HL-60 (cell line): Measurements from ENCODE around the gene SPI1.

Experiments
- DNase-seq, 2 experiments: peaks; one replicate each; pipeline ENCODE4 v3.0.0-alpha.2; 2010 to 2020; ENCODE audit warnings: low read depth in 1 of 2, low spot score in 1 of 2
- H3K27ac ChIP-seq: fragments of 250-450 bp; sonication (Bioruptor Pico); replicated peaks from 2 replicates; pipeline ENCODE4 v1.5.1; 2020; ENCODE audit warnings: mild to moderate bottlenecking, moderate library complexity
- H3K27me3 ChIP-seq: fragments of 250-450 bp; sonication (Bioruptor Pico); 2 replicates; pipeline ENCODE4 v1.5.1; 2021; ENCODE audit warnings: mild to moderate bottlenecking, moderate library complexity; ENCODE audit not compliant: insufficient read depth, poor library complexity, severe bottlenecking
- H3K4me3 ChIP-seq: replicated peaks from 2 replicates; pipeline ENCODE4 v1.5.1; 2011; ENCODE audit warnings: mild to moderate bottlenecking, control low read depth, low read length; ENCODE audit not compliant: insufficient read depth
- GABPA ChIP-seq: IDR thresholded peaks from 2 replicates; pipeline ENCODE4 v1.6.1; 2012; ENCODE audit warnings: low read depth
- POLR2AphosphoS5 ChIP-seq: IDR thresholded peaks from 2 replicates; pipeline ENCODE4 v1.6.1; 2012; ENCODE audit warnings: low read depth
- SPI1 ChIP-seq: IDR thresholded peaks from 2 replicates; pipeline ENCODE4 v1.6.1; 2012; ENCODE audit warnings: low read depth, mild to moderate bottlenecking, borderline replicate concordance
- TF ChIP-seq, protein P1 (sequence below): IDR thresholded peaks from 2 replicates; pipeline ENCODE4 v1.6.1; 2012; ENCODE audit warnings: low read depth; ENCODE audit not compliant: insufficient replicate concordance
- TF ChIP-seq, protein P2 (sequence below): IDR thresholded peaks from one replicate; pipeline ENCODE4 v1.5.1; 2011; ENCODE audit warnings: low read length, control low read depth, inconsistent platforms; ENCODE audit not compliant: insufficient read depth

Gene SPI1

DNA sequence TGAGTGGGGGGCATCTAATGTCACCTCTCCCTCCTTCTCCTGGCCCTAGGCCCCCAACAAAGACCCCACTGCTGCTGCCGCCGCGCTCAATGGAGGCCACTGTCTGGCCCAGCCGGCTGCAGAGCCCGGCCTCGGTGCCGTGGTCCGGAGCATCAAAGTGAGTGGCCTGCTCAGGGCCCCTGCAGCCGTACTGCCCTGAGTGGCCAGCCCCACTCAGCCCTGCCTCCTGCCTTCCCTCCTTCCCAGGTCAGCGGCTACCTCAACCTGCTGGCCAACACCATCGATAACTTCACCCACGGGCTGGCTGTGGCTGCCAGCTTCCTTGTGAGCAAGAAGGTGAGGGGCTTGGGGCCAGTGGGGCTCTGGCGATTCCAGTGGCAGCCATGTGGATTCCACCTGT lies 35.0 kb upstream of the SPI1 start:
- TF ChIP-seq, protein P1, sequence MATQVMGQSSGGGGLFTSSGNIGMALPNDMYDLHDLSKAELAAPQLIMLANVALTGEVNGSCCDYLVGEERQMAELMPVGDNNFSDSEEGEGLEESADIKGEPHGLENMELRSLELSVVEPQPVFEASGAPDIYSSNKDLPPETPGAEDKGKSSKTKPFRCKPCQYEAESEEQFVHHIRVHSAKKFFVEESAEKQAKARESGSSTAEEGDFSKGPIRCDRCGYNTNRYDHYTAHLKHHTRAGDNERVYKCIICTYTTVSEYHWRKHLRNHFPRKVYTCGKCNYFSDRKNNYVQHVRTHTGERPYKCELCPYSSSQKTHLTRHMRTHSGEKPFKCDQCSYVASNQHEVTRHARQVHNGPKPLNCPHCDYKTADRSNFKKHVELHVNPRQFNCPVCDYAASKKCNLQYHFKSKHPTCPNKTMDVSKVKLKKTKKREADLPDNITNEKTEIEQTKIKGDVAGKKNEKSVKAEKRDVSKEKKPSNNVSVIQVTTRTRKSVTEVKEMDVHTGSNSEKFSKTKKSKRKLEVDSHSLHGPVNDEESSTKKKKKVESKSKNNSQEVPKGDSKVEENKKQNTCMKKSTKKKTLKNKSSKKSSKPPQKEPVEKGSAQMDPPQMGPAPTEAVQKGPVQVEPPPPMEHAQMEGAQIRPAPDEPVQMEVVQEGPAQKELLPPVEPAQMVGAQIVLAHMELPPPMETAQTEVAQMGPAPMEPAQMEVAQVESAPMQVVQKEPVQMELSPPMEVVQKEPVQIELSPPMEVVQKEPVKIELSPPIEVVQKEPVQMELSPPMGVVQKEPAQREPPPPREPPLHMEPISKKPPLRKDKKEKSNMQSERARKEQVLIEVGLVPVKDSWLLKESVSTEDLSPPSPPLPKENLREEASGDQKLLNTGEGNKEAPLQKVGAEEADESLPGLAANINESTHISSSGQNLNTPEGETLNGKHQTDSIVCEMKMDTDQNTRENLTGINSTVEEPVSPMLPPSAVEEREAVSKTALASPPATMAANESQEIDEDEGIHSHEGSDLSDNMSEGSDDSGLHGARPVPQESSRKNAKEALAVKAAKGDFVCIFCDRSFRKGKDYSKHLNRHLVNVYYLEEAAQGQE, result no peak
- TF ChIP-seq POLR2AphosphoS5, result no peak
- TF ChIP-seq, protein P2, sequence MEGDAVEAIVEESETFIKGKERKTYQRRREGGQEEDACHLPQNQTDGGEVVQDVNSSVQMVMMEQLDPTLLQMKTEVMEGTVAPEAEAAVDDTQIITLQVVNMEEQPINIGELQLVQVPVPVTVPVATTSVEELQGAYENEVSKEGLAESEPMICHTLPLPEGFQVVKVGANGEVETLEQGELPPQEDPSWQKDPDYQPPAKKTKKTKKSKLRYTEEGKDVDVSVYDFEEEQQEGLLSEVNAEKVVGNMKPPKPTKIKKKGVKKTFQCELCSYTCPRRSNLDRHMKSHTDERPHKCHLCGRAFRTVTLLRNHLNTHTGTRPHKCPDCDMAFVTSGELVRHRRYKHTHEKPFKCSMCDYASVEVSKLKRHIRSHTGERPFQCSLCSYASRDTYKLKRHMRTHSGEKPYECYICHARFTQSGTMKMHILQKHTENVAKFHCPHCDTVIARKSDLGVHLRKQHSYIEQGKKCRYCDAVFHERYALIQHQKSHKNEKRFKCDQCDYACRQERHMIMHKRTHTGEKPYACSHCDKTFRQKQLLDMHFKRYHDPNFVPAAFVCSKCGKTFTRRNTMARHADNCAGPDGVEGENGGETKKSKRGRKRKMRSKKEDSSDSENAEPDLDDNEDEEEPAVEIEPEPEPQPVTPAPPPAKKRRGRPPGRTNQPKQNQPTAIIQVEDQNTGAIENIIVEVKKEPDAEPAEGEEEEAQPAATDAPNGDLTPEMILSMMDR, result no peak
- TF ChIP-seq GABPA, result no peak
- no peak for TF ChIP-seq SPI1
- no peak for DNase-seq
- H3K27me3 ChIP-seq, result no peaks in the 10 kb centered on the region
- no peak overlapping the region for H3K4me3 ChIP-seq
- H3K27ac ChIP-seq, result no peak overlapping the region

DNA sequence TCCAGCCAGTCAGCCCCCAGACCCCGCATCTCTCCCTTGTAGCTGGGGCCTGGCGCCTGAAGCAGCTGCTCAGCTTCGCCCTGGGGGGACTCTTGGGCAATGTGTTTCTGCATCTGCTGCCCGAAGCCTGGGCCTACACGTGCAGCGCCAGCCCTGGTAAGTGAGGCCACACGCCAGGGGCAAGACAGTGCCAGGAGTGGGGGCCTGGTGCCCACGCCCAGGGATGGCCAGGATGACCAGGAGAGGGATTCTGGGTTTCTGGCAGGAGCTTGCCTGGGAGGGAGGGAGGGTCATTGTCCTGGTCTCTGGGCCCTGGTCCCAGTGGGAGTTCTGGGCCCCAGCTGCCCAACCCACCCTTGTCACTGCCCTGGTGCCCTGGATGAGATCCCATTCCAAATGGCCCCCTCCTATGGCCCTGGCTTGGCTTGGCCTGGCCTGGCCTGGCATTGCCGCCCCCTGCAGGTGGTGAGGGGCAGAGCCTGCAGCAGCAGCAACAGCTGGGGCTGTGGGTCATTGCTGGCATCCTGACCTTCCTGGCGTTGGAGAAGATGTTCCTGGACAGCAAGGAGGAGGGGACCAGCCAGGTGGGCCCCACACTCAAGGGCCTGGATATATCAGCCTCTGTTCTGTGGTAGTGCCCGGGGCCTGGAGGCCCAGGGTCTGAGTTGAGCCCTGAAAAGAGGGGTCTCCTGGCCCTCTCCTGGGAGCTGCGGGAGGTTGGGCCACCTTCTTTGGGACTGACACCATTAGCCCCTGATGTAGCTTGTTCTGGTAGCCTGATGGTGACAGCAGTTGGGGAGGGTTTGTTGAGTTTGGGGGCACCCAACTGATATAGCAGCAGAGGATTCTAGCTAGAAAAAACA lies 33.8 kb upstream of the SPI1 start:
- peak in 1 of 2 experiments; percentile 65 for DNase-seq

DNA sequence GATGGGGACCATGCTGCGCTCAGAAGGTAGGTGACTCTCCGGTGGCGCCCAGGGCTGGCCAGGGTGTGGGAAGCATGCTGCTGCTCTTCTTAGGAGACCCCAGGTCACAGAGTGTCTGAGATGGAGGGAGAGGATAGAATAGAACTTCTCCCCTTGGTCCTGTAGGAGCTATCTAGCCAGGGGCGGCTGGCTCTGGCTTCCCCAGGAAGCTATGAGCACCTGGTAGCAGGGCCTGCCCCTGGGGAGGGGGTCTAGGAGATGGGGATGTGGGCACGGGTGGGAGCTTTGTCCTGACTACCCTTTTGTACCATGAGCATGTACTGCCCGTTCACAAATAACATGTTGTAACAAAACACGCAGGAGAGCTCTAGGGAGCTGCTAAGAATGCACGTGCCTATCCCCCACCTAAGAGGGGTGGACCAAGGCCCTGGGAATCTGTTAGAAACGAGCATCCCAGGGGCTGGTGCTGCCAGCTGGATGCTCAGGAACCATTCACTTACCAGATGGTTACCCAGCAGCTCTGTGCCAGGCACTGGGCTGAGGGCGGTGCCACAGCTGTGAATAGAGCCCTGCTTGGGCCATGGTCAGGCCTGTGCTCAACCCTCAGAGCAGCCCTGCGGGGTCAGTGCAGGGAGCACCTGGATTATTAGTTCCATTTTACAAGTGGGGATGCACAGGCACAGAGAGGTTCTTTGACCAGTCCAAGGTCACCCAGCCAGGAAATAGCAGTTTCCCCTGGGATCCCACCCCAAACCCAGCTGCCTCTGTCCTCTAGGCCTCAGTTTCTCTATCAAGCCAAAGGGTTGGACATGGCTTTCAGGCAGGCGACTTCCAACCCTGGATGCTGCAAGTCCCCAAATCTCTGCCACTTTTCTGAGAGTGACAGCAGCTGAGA lies 32.3 kb upstream of the SPI1 start:
- no peak for DNase-seq
- Histone ChIP-seq H3K27ac (no peak overlapping the region), H3K4me3 (no peak overlapping the region), H3K27me3 (no peaks in the 10 kb centered on the region)
- TF ChIP-seq GABPA (no peak), POLR2AphosphoS5 (no peak), SPI1 (no peak)
- TF ChIP-seq, protein P2, result no peak
- TF ChIP-seq, protein P1, result no peak

More for the DNA sequence above, 33.8 kb upstream of the SPI1 start:
- TF ChIP-seq, protein P1, result no peak
- TF ChIP-seq, protein P2, result peak; percentile 91
- no peaks in the 10 kb centered on the region for H3K27me3 ChIP-seq
- no peak overlapping the region for H3K27ac ChIP-seq
- H3K4me3 ChIP-seq, result no peak overlapping the region
